ENCODE measurements around the gene TK2.
"Not testable (repeated sequence)": the region's sequence is repeated elsewhere in the genome, so short reads cannot be mapped to it uniquely, and the experiment has no call there.

Gene TK2

DNA sequence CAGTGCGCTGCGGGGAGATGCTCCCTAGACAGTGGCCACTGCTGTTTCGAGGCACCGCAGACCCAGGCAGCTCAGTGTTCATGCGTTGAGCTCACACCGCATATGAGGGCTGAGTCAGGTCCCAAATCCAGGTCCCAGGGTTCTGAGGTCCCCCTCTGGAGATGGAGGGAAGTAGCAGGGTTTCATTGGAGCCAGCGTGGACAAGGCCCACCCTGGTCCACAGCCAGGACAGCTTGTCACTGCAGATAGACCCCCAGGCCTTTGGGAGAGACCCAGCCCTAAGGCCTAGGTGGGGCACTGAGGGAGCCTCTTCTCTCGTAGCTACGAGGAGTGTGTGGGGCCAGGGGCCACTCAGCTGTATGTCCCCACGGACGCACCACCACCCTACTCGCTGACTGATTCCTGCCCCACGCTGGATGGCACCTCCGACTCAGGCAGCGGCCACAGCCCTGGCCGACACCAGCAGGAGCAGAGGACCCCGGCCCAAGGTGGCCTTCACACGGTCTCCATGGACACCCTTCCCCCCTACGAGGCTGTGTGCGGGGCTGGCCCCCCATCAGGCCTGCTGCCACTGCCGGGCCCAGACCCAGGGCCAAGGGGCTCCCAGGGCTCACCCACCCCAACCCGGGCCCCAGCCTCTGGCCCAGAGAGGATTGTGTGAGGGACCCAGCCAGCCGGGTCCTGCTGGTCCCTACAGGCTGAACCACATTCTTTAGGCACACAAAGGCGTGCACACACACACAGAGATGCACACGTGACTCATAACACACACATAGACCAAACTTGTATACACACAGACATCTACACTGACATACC lies 69.4 kb downstream of the TK2 start:
- no peak for DNase-seq

DNA sequence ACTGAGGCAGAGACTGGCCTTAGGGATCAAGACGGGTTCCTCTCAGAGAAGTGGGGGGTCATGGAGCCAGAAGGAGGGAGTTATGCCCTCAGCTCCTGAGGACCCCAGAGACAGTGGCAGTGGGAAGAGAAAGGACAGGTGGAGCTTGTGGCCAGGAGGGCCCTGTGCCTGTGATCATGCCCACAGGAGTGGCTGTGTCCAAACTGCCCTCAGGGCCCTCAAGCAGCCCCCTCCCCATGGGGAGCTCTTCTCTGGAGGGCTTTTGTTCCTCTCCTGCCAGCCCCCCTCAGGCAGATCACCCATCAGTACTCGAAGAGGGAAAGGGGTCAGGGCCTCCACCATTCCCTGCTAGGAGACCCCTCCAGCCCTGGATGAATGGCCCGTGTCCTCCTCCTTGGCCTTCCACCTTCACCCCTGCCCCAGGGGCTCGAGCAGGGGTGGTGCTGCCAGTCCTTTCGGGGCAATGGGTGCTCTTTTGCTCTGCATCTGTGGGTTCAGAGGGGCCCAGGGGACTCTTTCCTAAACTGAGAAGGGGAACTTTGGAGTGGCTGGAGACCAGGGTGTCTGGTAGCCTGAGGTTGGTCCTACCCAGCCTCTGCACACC lies 70.2 kb downstream of the TK2 start:
- DNase-seq = no peak

DNA sequence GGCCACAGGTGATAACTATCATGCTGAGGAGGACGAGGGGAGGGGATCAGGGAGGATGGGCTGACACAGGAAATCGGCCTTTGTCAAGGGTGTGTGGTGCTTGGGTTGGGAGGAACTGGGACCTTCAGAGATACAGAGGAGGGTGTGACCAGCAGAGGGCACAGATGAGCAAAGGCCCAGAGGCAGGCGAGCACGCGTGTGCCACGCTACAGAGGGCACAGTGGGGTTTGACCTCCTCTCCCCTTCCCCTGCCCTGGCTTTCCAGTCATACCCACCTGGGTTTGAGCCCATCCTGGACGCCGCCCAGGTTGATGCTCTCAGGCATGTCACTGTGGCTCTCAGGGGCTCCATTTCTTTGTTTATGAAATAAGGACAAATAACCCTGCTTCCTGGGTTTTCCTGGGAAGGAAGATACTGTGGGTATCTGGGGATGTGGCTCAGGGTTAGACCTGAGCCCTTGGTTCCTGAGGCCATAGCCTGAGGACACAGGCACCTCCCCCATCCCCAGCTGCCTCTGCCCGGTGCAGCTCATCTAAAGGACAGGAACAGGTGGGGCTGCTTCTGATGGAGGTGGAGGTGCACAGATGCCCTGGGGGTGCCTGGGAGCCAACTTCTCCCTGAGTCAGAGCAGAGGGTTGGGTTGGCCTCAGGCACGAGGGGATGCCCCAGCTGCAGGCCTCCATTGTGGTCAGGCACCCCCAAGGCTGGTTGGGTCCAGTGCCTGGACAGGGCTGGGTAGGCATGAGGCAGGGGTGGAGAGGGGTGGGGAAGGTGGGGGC lies 71.0 kb downstream of the TK2 start:
- peak in 1 of 2 experiments; percentile 28 for DNase-seq

DNA sequence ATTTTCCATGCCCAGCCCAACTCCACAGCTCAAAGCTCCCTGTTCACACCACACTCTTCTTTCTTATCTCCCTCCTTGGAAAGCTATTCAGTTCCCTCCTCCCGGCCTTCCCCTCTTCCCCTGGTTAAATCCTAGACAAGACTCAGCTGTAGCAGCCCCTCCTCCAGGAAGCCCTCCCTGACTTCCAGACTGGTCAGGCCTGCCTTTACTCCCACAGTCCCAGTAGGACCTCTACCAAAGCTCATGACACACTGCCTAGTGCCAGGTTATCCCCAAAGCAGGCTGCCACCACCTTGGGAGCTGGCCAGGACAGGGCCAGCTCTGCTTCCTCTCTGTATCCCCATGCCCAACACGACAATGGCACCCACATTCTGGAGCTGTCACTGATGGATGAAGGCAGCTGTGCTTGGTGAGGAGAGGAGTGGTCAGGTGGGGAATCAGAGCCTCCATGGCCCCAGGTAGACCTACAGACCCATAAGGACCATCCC lies 72.8 kb downstream of the TK2 start:
- no peak for DNase-seq

DNA sequence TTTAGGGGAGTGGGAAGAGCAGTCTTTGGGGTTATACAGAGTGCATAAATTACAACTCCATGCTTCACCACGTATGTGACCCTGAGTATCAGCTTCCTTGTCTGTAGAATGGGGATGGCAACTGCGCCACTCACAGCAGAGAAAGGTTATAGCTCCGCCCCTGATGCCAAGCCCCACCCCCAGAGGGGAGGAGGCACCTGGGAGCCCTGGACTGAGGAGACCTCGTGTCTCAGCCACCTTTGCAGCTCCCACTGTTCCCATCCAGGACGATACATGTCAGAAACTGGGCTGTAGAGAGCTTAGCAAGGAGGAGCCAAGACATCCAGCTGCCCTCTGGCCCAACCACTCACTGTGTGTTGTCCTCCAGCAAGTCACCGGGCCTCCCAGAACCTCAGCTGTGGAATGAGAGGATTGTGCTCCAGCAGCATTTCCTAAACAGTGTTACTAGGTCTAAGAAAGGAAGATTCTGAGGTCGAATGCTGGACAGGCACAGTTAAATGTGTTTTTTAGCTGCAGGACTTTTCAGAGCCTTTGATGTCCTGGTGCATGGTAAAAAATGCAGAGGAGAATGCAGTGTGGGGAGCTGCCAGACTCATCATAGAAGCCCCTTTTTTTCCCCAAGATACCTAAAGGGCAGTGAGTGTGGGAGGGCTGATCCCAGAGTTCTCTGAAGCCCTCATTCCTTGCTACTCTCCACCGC lies 73.4 kb downstream of the TK2 start:
- DNase-seq = no peak

DNA sequence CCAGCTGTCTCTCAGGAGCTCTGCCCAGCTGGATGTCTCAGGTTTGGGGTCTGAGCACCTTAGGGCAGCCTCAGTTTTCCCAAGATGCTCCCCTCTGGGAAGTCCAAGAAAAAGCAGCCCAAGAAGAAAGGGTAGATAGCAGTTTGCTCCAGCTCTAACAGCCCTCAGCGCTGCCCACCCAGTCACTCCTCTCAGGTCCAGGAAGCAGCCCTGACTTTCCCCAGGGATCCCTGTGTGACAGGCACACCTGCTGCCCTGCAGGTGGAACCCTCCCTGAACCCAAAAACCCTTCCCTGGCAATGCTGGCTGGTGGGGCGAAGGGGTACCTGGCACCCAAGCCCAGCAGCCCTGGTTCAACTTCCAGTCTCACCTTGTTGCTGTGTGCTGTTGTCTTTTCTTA lies 74.7 kb downstream of the TK2 start:
- no peak for DNase-seq

DNA sequence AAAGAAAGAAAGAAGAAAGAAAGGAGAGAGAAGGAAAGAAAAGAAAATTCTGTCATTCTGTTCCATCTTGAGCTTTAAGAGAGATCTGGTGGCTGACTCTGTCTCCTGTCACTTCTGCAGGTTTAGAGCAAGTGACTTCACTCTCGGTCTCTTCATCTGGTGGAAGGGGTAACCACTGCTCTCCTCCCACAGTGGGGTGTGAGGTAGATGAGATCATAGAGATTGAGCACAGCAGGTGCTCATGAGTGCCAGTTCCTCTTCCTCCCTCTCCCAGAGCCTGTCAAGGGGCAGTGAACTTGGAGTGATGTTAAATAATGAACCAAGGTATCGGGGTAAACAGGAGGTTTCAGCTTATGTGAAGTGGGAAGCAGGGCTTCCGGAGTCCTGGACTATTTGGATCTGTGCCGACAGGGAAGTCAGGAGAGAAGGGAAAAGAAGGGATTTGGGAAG lies 75.1 kb downstream of the TK2 start:
- DNase-seq = no peak

DNA sequence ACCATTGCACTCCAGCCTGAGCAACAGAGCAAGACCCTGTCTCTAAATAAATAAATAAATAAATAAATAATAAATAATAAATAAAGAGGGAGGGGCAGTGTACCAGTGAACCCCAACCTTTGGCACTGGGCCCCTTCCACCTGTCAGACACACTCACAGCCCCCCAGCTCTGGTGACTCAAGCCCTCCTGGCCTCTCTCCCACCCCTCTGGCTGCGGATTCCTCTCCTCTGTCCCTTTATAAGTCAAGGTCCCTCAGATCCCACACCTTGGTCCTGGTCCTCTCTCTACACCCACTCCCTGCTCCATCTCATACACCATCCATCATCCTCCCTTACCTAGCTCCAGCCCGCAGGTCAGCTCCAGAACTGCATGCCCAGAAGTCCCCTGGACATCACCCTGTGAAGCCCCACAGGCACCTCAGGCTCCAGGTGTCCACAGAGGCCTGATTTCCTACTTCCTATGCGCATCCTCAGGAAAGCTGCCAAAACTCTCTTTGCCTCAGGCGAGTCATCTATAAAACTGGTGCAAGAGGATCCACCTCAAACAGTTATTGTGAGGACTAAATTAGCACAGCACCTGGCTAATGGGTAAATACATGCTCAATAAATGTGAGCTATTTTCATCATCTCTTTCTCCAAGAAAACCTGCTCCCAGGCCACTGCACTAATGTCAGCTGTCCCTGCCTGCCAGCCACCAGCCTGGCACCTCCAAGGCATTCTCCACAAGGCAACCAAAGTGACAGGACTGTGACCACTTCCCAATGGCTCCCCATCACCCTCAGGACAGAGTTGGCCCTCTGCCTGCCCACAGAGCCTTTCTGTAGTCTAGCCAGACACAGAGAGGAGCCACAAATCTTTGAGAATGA lies 76.0 kb downstream of the TK2 start:
- no peak for DNase-seq

DNA sequence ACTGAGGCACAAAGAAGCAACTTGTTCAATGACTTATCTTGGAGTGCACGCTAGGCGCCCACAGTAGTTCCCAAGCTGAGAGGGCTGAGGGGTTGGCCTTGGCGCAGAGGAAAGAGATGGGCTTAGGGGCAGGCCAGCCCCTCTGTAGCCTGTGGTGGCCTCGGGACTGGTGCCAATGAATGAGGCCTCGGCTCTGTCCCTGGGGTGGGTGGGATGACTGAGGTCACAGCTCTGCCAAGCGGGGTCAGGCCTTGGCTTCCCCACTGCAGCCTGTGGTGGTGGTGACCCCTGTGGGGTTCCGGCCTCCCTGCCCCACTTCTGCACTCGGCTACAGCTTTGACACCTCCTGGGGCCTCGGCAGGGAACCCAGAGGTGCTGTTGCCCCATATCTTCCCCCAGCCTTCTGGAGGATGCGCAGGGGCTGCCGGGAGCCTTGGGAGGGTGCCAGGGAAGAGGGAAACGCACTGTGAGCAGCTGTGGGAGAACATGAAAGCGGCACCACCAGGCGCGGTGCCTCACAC lies 76.8 kb downstream of the TK2 start:
- DNase-seq = no peak

DNA sequence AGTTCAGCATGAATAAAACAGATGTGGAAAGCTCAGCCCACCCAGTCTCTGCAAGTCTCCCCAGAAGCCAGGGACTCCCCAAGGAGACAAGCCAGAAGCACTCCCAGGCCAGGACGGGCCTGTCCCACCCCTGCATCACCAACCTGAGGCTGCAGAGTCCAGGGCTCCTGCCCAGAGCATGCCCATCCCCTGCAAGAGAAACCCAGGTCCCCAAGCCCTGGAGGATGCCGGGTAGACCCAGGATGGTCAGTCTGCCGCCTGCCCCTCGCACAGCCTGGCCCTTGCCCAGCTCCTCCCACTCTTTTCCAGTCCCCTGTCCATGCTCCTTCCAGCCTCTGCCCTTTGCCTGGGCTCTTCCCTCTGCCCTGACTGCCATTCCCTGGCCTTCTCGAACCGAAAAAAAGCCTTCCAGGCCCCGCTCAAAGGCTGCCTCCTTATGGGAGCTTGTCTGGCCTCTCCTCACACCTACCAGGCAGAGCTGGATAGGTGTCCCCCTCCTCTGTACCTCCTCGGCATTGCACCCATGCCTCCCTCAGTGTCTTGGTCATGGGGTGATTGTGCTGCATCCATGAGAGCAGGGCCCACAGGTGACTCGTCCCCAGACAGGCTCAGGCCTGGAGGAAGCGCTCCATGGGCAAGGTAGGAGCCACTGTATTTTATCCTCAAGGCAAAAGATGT lies 78.1 kb downstream of the TK2 start:
- DNase-seq = no peak

DNA sequence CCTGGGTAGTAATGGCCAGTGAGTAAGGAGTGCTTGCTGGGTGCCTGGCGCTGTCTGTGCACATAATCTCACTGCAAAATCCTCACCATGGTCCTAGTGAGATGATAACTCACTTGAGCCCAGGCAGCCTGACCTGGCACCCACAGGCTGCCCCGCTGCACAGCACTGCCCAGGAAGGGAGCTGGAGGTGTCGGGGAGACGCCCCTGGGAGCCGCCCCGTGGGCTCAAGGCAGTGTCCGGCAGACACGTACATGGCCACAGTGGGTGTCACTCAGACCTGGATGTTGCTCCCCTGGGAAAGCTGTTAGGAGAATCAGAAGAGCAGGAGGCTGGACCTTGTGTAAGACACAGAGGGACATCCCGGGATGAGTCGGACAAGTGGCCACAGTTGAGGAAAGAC lies 78.7 kb downstream of the TK2 start:
- DNase-seq = no peak

DNA sequence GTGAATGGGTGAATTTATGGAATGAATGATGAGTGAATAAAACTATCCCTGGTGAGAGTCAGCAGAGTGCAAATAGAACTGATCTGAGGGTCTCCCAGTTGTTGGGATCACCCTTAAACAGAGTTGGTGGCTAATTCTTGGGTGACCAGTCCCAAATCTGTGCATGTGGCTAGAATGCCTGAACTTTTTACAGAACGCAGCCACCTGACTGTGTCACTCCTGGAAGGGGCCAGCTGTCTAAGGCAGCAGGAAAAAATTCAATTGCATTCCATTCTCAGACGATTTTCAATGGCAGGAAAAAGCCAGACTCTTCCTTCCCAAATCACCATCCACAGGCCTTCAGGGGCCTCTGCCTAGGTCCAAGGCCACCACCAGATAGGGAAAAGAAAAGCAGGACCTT lies 79.4 kb downstream of the TK2 start:
- no peak for DNase-seq

DNA sequence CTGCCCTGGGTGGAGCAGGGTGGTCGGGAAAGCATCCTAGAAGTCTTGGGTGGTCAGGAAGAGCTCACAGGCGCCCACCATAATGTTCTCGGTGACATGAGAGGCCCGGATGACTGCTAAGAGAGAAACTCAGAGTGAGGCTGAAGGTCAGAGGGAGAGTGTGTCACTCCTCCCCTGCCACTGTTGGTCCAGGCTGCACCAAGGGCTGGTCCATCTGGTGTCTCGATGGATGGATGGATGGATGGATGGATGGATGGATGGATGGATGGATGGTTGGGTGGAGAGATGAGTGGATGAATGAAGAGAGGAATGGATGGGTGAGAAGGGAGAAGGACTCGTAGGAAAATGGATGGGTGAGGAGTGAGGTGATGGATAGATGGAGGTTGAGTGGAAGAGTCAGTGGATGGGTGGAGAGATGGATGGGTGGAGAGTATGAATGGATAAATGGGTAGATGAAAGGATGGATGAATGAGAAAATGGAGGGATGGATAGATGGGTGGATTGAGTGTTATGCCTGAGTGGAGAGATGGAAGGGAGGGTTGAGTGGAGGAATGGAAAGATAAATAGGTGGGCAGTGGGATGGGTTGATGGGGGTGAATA lies 79.9 kb downstream of the TK2 start:
- DNase-seq = no peak

DNA sequence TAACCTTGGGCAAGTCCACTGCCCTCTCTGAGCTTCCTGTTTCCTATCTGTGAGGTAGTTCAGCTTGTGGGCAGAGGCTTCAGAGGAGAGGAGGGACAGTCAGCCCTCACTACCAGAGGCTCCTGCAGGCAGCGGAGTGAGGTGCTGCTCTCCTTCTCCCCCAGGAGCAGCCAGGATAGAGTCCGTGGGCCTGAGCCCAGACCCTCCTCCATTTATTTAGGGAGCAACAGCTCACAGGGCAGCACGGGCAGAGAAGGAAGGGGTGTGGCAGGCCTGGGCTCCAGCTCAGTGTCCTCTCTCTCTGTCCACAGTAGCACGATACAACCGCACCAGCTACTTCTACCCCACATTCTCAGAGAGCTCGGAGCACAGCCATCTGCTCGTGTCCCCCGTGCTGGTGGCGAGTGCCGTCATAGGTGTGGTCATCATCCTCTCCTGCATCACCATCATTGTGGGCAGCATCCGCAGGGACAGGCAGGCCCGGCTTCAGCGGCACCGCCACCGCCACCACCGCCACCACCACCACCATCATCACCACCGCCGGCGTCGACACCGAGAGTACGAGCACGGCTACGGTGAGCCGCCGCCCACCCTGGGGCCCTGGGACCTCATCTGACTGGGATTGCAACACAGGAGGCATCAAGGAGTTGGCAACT lies 80.5 kb downstream of the TK2 start:
- DNase-seq = no peak

DNA sequence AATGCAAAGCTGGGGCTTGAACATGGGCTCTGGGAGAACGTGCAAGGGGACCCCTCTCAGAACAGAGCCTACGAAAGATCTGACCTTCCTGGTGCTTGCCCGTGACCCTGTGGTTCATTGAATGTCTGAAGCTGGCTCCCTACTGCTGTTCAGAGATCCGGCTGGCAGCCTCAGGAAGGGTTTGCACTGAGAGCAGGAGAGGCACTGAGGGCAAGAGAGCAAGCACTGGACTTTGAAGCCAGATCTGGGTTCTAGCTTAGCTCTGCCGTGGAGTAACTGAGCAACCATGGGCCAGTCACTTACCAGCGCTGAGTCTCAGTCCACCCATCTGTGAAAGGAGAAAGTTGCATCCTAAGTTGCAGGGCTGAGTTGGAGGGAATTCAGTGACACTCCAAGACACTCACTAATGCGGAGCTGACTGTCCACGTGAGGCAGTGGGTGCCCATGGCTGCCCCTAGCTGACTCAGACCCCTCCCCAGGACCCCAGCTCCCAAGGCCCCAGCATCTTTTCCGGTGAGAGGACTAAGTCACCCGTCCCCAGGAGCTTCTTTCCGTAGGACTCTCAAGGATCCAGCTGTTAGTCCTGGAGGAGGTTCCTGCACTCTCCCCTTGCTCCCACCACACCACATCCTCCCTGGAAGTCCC lies 81.5 kb downstream of the TK2 start:
- DNase-seq = no peak

DNA sequence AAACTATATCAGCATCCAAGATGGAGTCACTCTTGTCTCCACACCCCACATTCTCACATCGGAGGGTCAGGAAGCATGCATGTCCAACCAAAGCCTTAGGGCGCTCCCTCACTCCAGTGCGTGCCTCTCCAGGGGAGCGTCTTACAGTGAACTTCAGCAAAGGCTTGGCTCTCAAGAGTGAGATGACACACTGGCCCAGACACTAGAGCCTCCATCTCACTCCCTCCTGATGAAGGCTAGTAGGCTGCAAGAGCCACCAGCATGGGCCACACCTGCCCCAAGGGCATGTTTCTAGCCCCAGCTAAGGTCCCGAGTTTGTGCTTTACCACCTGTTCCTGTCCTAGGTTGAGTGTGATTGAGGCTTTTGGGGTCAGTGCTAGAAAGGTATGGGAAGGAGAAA lies 82.3 kb downstream of the TK2 start:
- no peak for DNase-seq

DNA sequence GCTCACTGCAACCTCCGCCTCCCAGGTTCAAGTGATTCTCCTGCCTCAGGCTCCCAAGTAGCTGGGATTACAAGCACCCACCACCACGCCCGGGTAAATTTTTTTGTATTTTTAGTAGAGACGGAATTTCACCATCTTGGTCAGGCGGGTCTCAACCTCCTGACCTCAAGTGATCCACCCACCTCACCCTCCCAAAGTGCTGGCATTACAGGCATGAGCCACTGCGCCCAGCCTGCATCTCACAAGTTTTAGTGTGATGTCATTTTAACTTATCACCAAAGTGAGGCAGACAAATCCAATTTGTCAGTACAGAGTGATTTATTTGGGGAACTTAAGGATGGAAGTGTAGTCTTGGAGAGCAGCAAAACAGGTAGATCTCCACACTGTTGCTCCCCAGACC lies 83.3 kb downstream of the TK2 start:
- not testable (repeated sequence) for DNase-seq

DNA sequence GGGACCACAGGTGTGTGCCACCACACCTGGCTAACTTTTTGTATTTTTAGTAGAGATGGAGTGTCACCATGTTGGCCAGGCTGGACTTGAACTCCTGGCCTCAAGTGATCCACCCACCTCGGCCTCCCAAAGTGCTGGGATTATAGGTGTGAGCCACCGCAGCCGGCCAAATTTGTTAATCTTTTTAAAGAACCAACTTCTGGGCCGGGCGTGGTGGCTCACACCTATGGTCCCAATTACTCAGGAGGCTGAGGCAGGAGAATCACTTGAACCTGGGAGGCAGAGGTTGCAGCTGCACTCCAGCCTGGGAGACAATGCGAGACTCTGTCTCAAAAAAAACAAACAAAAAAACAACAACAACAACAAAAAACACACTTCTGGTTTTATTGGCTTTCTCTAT lies 84.0 kb downstream of the TK2 start:
- not testable (repeated sequence) for DNase-seq

DNA sequence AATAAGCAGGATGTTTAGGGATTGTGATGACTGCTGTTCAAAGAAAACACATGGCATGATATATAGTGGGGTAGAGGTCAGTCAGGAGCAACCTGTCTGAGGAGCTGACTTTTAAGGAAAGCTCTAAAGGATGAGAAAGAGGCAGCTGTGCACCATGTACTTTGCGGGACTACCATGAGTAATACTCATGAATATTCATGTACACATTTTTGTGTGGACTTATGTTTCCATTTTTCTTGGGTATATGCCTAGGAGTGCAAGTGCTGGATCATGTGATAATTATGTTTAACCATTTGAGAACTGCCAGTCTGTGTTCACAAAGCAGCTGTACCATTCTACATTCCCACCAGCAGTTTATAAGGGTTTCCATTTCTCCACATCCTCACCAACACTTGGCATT lies 87.0 kb downstream of the TK2 start:
- no peak for DNase-seq

DNA sequence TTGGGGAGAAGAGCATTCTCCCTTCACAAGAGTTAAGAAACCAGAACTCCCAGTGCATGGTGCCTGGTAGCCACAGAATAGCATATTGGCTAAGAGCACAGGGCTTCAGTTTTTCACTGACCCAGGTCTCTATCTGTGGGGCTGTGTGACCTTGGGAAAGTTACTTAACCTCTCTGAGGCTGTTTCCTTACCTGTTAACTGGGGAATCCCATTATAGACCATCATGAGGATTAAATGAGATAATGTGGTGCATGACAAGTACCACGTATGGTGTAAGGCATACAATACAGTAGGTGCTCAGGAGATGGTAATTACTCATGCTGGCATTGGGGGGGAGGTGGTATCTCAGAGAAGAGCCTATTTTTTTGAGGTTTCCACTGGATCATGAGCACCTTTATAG lies 89.2 kb downstream of the TK2 start:
- DNase-seq = no peak
